Panc1 (cell line): ENCODE measurements around the gene NAGLU. TPM values are rescaled to one million over a fixed set of nuclear protein-coding genes. Genes with fewer than 3 reads are reported as not detected.

Source experiments
- ATAC-seq: fragments of 200-7000 bp; cut with Tn5 transposase; 2 replicates; pipeline ENCODE4 v1.9.1; 2020; ENCODE audit warnings: mild to moderate bottlenecking, moderate library complexity
- BruUV-seq: library from RNA; stranded (reverse); fragments of 400-500 nt; replicated peaks from 2 replicates; lab custom pipeline; 2021; lab: Mats Ljungman, UMichigan
- CTCF ChIA-PET: fragments of 300-600 bp; sonication (Branson Sonifier 250); formaldehyde crosslinking; loops from one replicate; lab custom pipeline; 2022; ENCODE audit warnings: antibody characterized with exemption; lab: Charles Lee
- POLR2A ChIA-PET: fragments of 300-600 bp; sonication (Branson Sonifier 250); formaldehyde crosslinking; loops from one replicate; lab custom pipeline; 2022; ENCODE audit warnings: antibody characterized with exemption; lab: Charles Lee
- DNase-seq: peaks from one replicate; pipeline ENCODE4 v3.0.0-alpha.2; 2010; ENCODE audit warnings: low read depth, low spot score
- H3K27ac ChIP-seq: 2 replicates; pipeline ENCODE4 v1.5.1; 2011; ENCODE audit warnings: mild to moderate bottlenecking, low read length, inconsistent platforms
- H3K27me3 ChIP-seq: fragments of 200-500 bp; sonication (Bioruptor generic); 2 replicates; pipeline ENCODE4 v1.6.0; 2014; ENCODE audit warnings: low read length, inconsistent platforms; ENCODE audit not compliant: control insufficient read depth, insufficient read depth
- H3K36me3 ChIP-seq: fragments of 200-500 bp; sonication (Bioruptor generic); 2 replicates; pipeline ENCODE4 v1.5.1; 2014; ENCODE audit warnings: inconsistent platforms, mild to moderate bottlenecking, low read length, moderate library complexity; ENCODE audit not compliant: control insufficient read depth, insufficient read depth
- H3K4me1 ChIP-seq: 2 replicates; pipeline ENCODE4 v1.5.1; 2011; ENCODE audit warnings: inconsistent platforms, mild to moderate bottlenecking, low read length, moderate library complexity; ENCODE audit not compliant: control insufficient read depth, insufficient read depth
- H3K4me3 ChIP-seq, 2 experiments: 2 replicates each; pipeline ENCODE4 v1.5.1; 2011 to 2012; ENCODE audit warnings: low read depth in 2 of 2, low read length in 2 of 2, mild to moderate bottlenecking in 2 of 2, inconsistent platforms in 1 of 2, moderate library complexity in 1 of 2
- H3K9me3 ChIP-seq: fragments of 200-500 bp; sonication (Bioruptor generic); 2 replicates; pipeline ENCODE4 v1.5.1; 2014; ENCODE audit warnings: low read depth, mild to moderate bottlenecking, inconsistent platforms, low read length, moderate library complexity; ENCODE audit not compliant: control insufficient read depth, insufficient read depth
- CTCF ChIP-seq: fragments of 450-650 bp; IDR thresholded peaks from 2 replicates; pipeline ENCODE4 v1.5.1; 2017; ENCODE audit warnings: mild to moderate bottlenecking
- POLR2AphosphoS5 ChIP-seq: IDR thresholded peaks from 2 replicates; pipeline ENCODE4 v1.6.1; 2012; ENCODE audit warnings: mild to moderate bottlenecking, low read depth, low read length, moderate library complexity
- REST ChIP-seq, 2 experiments: IDR thresholded peaks; 2 replicates each; pipeline ENCODE4 v1.6.1; 2011 to 2012; ENCODE audit warnings: low read depth in 2 of 2, control low read depth in 1 of 2, low read length in 1 of 2, mild to moderate bottlenecking in 1 of 2, moderate library complexity in 1 of 2; ENCODE audit not compliant: insufficient read depth in 1 of 2
- SIN3A ChIP-seq: IDR thresholded peaks from 2 replicates; pipeline ENCODE4 v1.6.1; 2012; ENCODE audit warnings: low read depth, mild to moderate bottlenecking, low read length, moderate library complexity, borderline replicate concordance; ENCODE audit not compliant: insufficient read depth
- TCF7L2 ChIP-seq: IDR thresholded peaks from 2 replicates; pipeline ENCODE4 v1.6.1; 2011; ENCODE audit warnings: mild to moderate bottlenecking, low read depth, low read length, inconsistent platforms
- in situ Hi-C: cut with HindIII; loops from 2 replicates; pipeline ENCODE4 v1.10.0; 2016; ENCODE audit warnings: low sequenced_read_pairs, low pct_unique_long_range_greater_than_20kb
- intact Hi-C: fragments of 100-400 bp; cut with micrococcal nuclease; formaldehyde crosslinking; loops from one replicate; pipeline ENCODE4 v1.10.0; 2022; ENCODE audit not compliant: unreplicated experiment
- total RNA-seq: library from RNA; stranded (reverse); gene quantifications from one replicate; pipeline ENCODE4 v1.2.1, GENCODE V29; 2021; ENCODE audit not compliant: unreplicated experiment

NAGLU gene
- total RNA-seq, 1 experiment from 2014 or later: 33.5 TPM

- Histone ChIP-seq H3K9me3 (no peaks in the 10 kb centered on the region), H3K27ac (no peak overlapping the region), H3K36me3 (peaks cover 13% of the 10 kb centered on the region), H3K4me3 (no peak overlapping the region), H3K27me3 (no peaks in the 10 kb centered on the region), H3K4me1 (no peaks in the 10 kb centered on the region)
- no peak for DNase-seq
- no TSS peak for BruUV-seq
- CTCF ChIA-PET: no interaction called here
- ATAC-seq: no peak
- in situ Hi-C loops (no loop called here), intact Hi-C loops (no loop called here)
- no peak for TF ChIP-seq TCF7L2
- no peak for TF ChIP-seq SIN3A
- no peak for TF ChIP-seq POLR2AphosphoS5
- no peak for TF ChIP-seq REST (IDR thresholded peaks at IDR 0.05; ENCODE audit: insufficient read depth in 1 of 2, low read depth in 2 of 2, low read length in 1 of 2)
- POLR2A ChIA-PET: no interaction called here
Observed at GRCh38 chr17:42498828-42499227, 37.2 kb upstream of the NAGLU start.

- no TSS peak for BruUV-seq
- no peaks in the 10 kb centered on the region for H3K9me3 ChIP-seq
- no peaks in the 10 kb centered on the region for H3K4me1 ChIP-seq
- DNase-seq (no peak), ATAC-seq (no peak)
- intact Hi-C loops: no loop called here
- H3K36me3 ChIP-seq: peaks cover 15% of the 10 kb centered on the region
- H3K4me3 ChIP-seq: no peak overlapping the region
- CTCF ChIA-PET: no interaction called here
- in situ Hi-C loops: no loop called here
- POLR2A ChIA-PET: no interaction called here
- no peaks in the 10 kb centered on the region for H3K27me3 ChIP-seq
- TF ChIP-seq SIN3A (no peak), TCF7L2 (no peak), REST (IDR thresholded peaks at IDR 0.05; ENCODE audit: insufficient read depth in 1 of 2, low read depth in 2 of 2, low read length in 1 of 2) (no peak), POLR2AphosphoS5 (no peak), CTCF (no peak)
- H3K27ac ChIP-seq: no peak overlapping the region
Observed at GRCh38 chr17:42502091-42502490, 34.0 kb upstream of the NAGLU start.
